ENCODE results near the gene RMDN3. TPM values are rescaled to one million over a fixed set of nuclear protein-coding genes. Genes with fewer than 3 reads are reported as not detected.

Gene RMDN3
- total and polyA plus RNA-seq, 9 of the 15 experiments (the other 6 are each of a cell fraction or from before 2014, with no cell fraction given): 8.1 to 38.2 (median 25.9) TPM

DNA sequence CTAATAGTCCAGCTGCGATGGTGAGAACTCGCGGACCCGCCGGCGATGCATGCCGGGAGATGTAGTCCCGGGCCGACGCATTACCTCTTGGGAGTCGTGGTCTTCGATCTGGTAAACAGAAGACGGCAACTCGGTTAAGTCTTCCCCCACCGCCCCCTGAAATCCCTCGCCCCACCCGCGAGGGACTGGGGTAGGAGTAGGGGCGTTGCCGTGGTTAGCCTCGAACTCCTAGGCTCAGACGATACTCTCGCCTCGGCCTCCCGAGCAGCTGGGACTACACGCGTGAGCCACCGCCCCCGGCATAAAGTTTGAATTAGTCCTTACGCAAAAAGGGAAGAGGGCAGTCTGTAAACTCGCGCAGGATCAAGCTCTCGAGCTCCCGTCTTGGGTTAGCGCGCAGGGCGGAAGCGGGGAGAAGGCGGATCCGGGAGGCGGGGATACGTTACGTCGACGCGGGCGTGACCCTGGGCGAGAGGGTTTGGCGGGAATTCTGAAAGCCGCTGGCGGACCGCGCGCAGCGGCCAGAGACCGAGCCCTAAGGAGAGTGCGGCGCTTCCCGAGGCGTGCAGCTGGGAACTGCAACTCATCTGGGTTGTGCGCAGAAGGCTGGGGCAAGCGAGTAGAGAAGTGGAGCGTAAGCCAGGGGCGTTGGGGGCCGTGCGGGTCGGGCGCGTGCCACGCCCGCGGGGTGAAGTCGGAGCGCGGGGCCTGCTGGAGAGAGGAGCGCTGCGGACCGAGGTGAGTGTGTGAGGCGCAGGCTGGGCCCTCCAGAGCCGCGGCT is 60.2 kb downstream of the RMDN3 start, which contains the start of gene RAD51:
TSS of gene RAD51 (plus strand) at position 487 of the 781 bp plus-strand sequence. CDS start 3,585 bp downstream, outside the sequence.
- H3K9me1 ChIP-seq (ENCODE audit: control insufficient read depth, insufficient read depth, low read length): no peaks in the 10 kb centered on the region
- peak; percentile 89 to 96 (median 91) for DNase-seq (ENCODE audit: extremely low read depth in 1 of 4, low spot score in 3 of 4)
- peak within 1 kb of the TSS; percentile 88 for H3K4me2 ChIP-seq (ENCODE audit: insufficient read depth, low read length)
- peaks cover 27% of the 10 kb centered on the region; the same call in 2 of the 3 replicates for H3K36me3 ChIP-seq (ENCODE audit: control insufficient read depth, insufficient read depth, low read length)
- WGBS (ENCODE audit: insufficient coverage, low coverage, missing lambda C conversion rate): 1% methylated on average over 68 of the region's 81 CpGs
- peak within 1 kb of the TSS; percentile 93 for H2AFZ ChIP-seq (ENCODE audit: low read depth, low read length)
- FAIRE-seq: peak; percentile 83
- H3K9me3 ChIP-seq (replicated peaks; ENCODE audit: control insufficient read depth, insufficient read depth, low read depth, low read length): no peaks in the 10 kb centered on the region
- peaks cover 50% of the 10 kb centered on the region for H3K79me2 ChIP-seq (ENCODE audit: control insufficient read depth, insufficient read depth, low read length)
- in situ Hi-C loops (cut with MboI): no loop called here
- peak within 1 kb of the TSS; percentile 90 for H3K27ac ChIP-seq (ENCODE audit: extremely low read depth, low read depth, low read length)
- TSS peak; percentile 75 for BruUV-seq (replicated peaks)
- ChIA-PET POLR2A (interaction anchor here (0.6 to 2.8 kb wide), 23 partner anchors 8 to 537 kb away, joined by 3 to 13 read pairs (median 4); partner anchors contain the start of genes CCDC32, GCHFR and SPINT1), CTCF (ENCODE audit: low intra/inter-chr PET ratio) (no interaction called here)
- no peaks in the 10 kb centered on the region for H3K27me3 ChIP-seq (ENCODE audit: control insufficient read depth in 2 of 2, insufficient read depth in 2 of 2, low read length in 2 of 2)
- H3K4me1 ChIP-seq (replicated peaks in 1 of 2; ENCODE audit: control insufficient read depth in 2 of 2, insufficient read depth in 2 of 2, low read length in 2 of 2): peaks cover 5 to 14% of the 10 kb centered on the region in 2 experiments; a peak in 4 of 5 replicates
- ATAC-seq: peak; percentile 94
- H3K4me3 ChIP-seq: peak within 1 kb of the TSS; percentile 54
- intact Hi-C loops (cut with micrococcal nuclease): loop anchor here (5.0 kb wide), 1 partner anchor 103 kb away; the partner anchor contains the start of gene KNL1
- H3K9ac ChIP-seq (ENCODE audit: insufficient read depth in 1 of 2, low read depth in 2 of 2, low read length in 2 of 2): peak within 1 kb of the TSS; percentile 86 to 99
- no peaks in the 10 kb centered on the region for H4K20me1 ChIP-seq (replicated peaks; ENCODE audit: control insufficient read depth, insufficient read depth, low read length)
- TF ChIP-seq CREB1 (IDR thresholded peaks at IDR 0.05): peak; percentile 76
- TF ChIP-seq CREB1 (CRISPR knock-in tag; IDR thresholded peaks at IDR 0.05): peak; percentile 86
- no peak for TF ChIP-seq CBX3 (IDR thresholded peaks at IDR 0.05; ENCODE audit: borderline replicate concordance in 1 of 2, low read length in 2 of 2)
- TF ChIP-seq PTRF (tag; IDR thresholded peaks at IDR 0.05): no peak
- TF ChIP-seq, protein P1, sequence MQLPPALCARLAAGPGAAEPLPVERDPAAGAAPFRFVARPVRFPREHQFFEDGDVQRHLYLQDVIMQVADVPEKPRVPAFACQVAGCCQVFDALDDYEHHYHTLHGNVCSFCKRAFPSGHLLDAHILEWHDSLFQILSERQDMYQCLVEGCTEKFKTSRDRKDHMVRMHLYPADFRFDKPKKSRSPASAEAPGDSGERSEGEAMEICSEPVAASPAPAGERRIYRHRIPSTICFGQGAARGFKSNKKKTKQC (CRISPR knock-in tag; IDR thresholded peaks at IDR 0.05): peak; percentile 72; the same call in 1 of the 2 replicates
- TF ChIP-seq, protein P2, sequence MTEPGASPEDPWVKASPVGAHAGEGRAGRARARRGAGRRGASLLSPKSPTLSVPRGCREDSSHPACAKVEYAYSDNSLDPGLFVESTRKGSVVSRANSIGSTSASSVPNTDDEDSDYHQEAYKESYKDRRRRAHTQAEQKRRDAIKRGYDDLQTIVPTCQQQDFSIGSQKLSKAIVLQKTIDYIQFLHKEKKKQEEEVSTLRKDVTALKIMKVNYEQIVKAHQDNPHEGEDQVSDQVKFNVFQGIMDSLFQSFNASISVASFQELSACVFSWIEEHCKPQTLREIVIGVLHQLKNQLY (CRISPR knock-in tag; conservative IDR thresholded peaks at IDR 0.05): no peak
- TF ChIP-seq, protein P3, sequence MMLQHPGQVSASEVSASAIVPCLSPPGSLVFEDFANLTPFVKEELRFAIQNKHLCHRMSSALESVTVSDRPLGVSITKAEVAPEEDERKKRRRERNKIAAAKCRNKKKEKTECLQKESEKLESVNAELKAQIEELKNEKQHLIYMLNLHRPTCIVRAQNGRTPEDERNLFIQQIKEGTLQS (IDR thresholded peaks at IDR 0.05): no peak
- TF ChIP-seq, protein P3 (CRISPR knock-in tag; conservative IDR thresholded peaks at IDR 0.05): no peak; the same call in 1 of the 2 replicates
- TF ChIP-seq FOXM1 (IDR thresholded peaks at IDR 0.05; ENCODE audit: low read depth): 0 out of 2 replicates have a peak, but pooled peaks have one; percentile 18
- no peak; the same call in 1 of the 2 replicates for TF ChIP-seq FOXM1 (CRISPR knock-in tag; IDR thresholded peaks at IDR 0.05; ENCODE audit: low read depth)
- TF ChIP-seq ZNF778 (CRISPR knock-in tag; IDR thresholded peaks at IDR 0.05): no peak
- no peak for TF ChIP-seq BRD4 (IDR thresholded peaks at IDR 0.05)
- TF ChIP-seq IRF2 (CRISPR knock-in tag; IDR thresholded peaks at IDR 0.05): no peak
- TF ChIP-seq, protein P4, sequence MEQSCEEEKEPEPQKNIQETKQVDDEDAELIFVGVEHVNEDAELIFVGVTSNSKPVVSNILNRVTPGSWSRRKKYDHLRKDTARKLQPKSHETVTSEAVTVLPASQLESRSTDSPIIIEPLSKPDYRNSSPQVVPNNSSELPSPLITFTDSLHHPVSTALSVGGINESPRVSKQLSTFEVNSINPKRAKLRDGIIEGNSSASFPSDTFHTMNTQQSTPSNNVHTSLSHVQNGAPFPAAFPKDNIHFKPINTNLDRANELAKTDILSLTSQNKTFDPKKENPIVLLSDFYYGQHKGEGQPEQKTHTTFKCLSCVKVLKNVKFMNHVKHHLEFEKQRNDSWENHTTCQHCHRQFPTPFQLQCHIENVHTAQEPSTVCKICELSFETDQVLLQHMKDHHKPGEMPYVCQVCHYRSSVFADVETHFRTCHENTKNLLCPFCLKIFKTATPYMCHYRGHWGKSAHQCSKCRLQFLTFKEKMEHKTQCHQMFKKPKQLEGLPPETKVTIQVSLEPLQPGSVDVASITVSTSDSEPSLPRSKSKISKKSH (CRISPR knock-in tag; IDR thresholded peaks at IDR 0.05): no peak
- TF ChIP-seq HMG20B (CRISPR knock-in tag; IDR thresholded peaks at IDR 0.05): no peak
- TF ChIP-seq ZNF586 (CRISPR knock-in tag; conservative IDR thresholded peaks at IDR 0.05): no peak

Measured in K562 (cell line).